Esophagus squamous epithelium (tissue), 5 donors: ENCODE results near the gene ZNF492. TPM values are rescaled to one million over a fixed set of nuclear protein-coding genes. Genes with fewer than 3 reads are reported as not detected.
A peak's percentile ranks its signal among the peaks of the same experiment; 100 is the strongest.
"Not testable (repeated sequence)": the region's sequence is repeated elsewhere in the genome, so short reads cannot be mapped to it uniquely, and the experiment has no call there.

Source experiments
- DNase-seq: peaks from one replicate; lab custom pipeline; 2025; lab: John Stamatoyannopoulos, UW
- H3K27ac ChIP-seq, 4 donors: fragments of 200-600 bp; sonication (generic); one replicate each; pipeline ENCODE4 v1.5.1; 2016 to 2019; ENCODE audit warnings: mild to moderate bottlenecking in 1 of 4
- H3K27me3 ChIP-seq, 4 donors: fragments of 200-600 bp; sonication (generic); 1 replicate in 3 of 4; 2 replicates in 1 of 4; pipeline versions ENCODE4 v1.5.1 to v1.6.0; 2017 to 2021; ENCODE audit warnings: antibody characterized with exemption in 1 of 4
- H3K36me3 ChIP-seq, 3 donors: fragments of 200-600 bp; sonication (generic); one replicate each; pipeline ENCODE4 v1.5.1; 2016 to 2019
- H3K4me1 ChIP-seq, 3 donors: fragments of 200-600 bp; sonication (generic); one replicate each; pipeline ENCODE4 v1.5.1; 2017 to 2019
- H3K4me3 ChIP-seq, 4 donors: fragments of 200-600 bp; sonication (generic); 1 replicate in 3 of 4; 2 replicates in 1 of 4; pipeline ENCODE4 v1.5.1; 2016 to 2019; ENCODE audit warnings: mild to moderate bottlenecking in 2 of 4, moderate library complexity in 1 of 4
- H3K9me3 ChIP-seq, 3 donors: fragments of 200-600 bp; sonication (generic); one replicate each; pipeline ENCODE4 v1.5.1; 2016 to 2019
- CTCF ChIP-seq, 6 experiments: fragments of 450-650 bp in 4 of 6; fragments of 200-600 bp in 2 of 6; sonication (generic) in 2 of 6; IDR thresholded peaks; one replicate each; pipeline ENCODE4 v1.5.1; 2016 to 2019; ENCODE audit warnings: antibody characterized with exemption in 6 of 6, mild to moderate bottlenecking in 4 of 6, moderate library complexity in 4 of 6
- POLR2A ChIP-seq, 4 donors: fragments of 450-650 bp; IDR thresholded peaks; one replicate each; pipeline ENCODE4 v1.6.1; 2017; ENCODE audit warnings: antibody characterized with exemption in 4 of 4, mild to moderate bottlenecking in 4 of 4, moderate library complexity in 3 of 4
- WGBS, 2 donors: methylation state at CpG; one replicate each; pipeline ENCODE4 v1.1.5; 2018; 5-methylcytosine and 5-hydroxymethylcytosine counted together
- intact Hi-C: fragments of 100-400 bp; cut with DNase I; formaldehyde crosslinking; loops from one replicate; pipeline ENCODE4 v1.15.0; 2022
- small RNA-seq, 4 donors: library from RNA; depleted of rRNA; stranded (forward); fragments of <200 nt; gene quantifications; one replicate each; pipeline ENCODE3, GENCODE V24; 2016
- total RNA-seq, 4 donors: library from RNA; depleted of rRNA; stranded (reverse); fragments of >200 nt; gene quantifications; one replicate each; pipeline ENCODE4 v1.1.0, GENCODE V29; 2016
- donor health status: DM: yes; HTN: yes; CAD: no.

The ZNF492 gene
- total RNA-seq, 4 donors from 2014 or later = 0.09 to 0.95 (median 0.23) TPM

DNA sequence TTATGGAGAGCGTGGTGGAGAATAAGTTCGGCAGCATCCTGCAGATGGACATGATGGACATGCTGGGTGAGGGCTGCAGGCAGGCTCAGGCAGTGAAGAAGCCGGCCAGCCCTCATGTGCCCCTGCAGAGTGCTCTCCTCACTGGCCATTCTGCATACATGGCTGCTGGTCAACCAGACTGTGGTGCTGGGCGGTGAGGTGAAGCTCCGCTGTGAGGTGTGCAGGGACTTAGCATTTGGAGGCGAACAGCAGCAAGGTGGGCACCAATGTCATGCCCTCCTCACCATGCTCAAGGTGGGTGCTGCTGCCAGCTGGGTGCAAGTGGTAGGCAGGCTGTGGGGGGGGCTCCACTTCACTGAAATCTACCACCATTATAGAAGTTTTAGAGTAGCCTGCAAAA, 5.7 kb upstream of the ZNF492 start:
- no peak for DNase-seq
- no peaks in the 10 kb centered on the region for H3K9me3 ChIP-seq
- TF ChIP-seq POLR2A (IDR thresholded peaks at IDR 0.05) (no peak), CTCF (IDR thresholded peaks at IDR 0.05) (no peak)
- peaks cover 0 to 7% (median 0%) of the 10 kb centered on the region in 4 donors for H3K27me3 ChIP-seq
- H3K27ac ChIP-seq = no peak overlapping the region
- H3K4me3 ChIP-seq = no peak overlapping the region
- no peaks in the 10 kb centered on the region for H3K36me3 ChIP-seq
- 93% methylated on average over 3 of the region's 6 CpGs; no CpG with 5 or more reads in 1 of the 2 donors for WGBS, 2 donors
- H3K4me1 ChIP-seq = peaks cover 0 to 3% (median 0%) of the 10 kb centered on the region in 3 donors
- intact Hi-C loops = no loop called here

DNA sequence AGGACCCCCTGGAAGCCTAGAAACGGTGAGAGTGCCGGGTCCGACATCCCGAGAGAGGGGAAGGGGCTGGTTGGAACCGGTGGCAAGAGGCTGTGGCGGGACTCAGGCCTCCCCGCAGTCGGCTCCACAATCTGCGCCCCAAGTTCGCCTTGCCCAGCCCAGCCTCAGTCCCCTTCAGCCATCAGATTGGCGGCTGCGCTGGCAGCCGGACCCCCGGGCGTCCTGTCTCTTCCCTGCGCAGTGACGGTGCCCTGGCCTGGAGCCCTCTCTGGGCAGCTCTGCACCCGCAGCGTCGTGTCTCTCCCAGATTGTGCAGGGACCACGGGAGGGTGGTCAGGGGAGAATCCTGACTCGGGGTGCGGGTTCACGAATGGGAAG, 315 bp downstream of the ZNF492 start:
- no peak for TF ChIP-seq POLR2A (IDR thresholded peaks at IDR 0.05)
- no peak for TF ChIP-seq CTCF (IDR thresholded peaks at IDR 0.05)
- WGBS, 2 donors = 0% methylated on average over 7 of the region's 24 CpGs; no CpG with 5 or more reads in 1 of the 2 donors
- Histone ChIP-seq H3K4me3 (peak overlapping the region; percentile 43 to 75 (median 66)), H3K4me1 (peaks cover 0 to 14% (median 5%) of the 10 kb centered on the region in 3 donors), H3K9me3 (peaks cover 0 to 8% (median 0%) of the 10 kb centered on the region in 3 donors), H3K36me3 (no peaks in the 10 kb centered on the region), H3K27ac (peak overlapping the region in 3 of 4 donors; percentile 34 to 72 (median 34)), H3K27me3 (no peaks in the 10 kb centered on the region)
- intact Hi-C loops = no loop called here
- no peak for DNase-seq

- H3K4me1 ChIP-seq, H3K4me3 ChIP-seq, H3K36me3 ChIP-seq, H3K27me3 ChIP-seq, DNase-seq, intact Hi-C loops, H3K27ac ChIP-seq: not testable (repeated sequence)
- H3K9me3 ChIP-seq = peaks cover 0 to 87% (median 44%) of the 10 kb centered on the region in 3 donors
- 67 to 98% methylated on average over 2 of the region's 2 CpGs for WGBS, 2 donors
Observed at GRCh38 chr19:22685493-22685892, 51.4 kb downstream of the ZNF492 start.

DNA sequence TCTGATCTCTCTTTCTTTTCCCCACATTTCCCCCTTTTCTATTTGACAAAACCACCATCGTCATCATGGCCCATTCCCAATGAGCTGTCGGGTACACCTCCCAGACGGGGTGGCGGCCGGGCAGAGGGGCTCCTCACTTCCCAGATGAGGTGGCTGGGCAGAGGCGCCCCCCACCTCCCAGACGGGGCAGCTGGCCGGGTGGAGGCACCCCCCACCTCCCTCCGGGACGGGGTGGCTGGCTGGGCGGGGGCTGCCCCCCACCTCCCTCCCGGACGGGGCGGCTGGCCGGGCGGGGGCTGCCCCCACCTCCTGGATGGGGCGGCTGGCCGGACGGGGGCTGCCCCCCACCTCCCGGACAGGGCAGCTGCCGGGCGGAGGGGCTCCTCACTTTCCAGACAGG, 68.5 kb downstream of the ZNF492 start:
- H3K27ac ChIP-seq, H3K36me3 ChIP-seq, intact Hi-C loops, H3K4me3 ChIP-seq, DNase-seq, H3K27me3 ChIP-seq, H3K4me1 ChIP-seq: not testable (repeated sequence)
- WGBS, 2 donors = 100% methylated on average over 1 of the region's 22 CpGs; no CpG with 5 or more reads in 1 of the 2 donors
- H3K9me3 ChIP-seq = peaks cover 0 to 71% (median 22%) of the 10 kb centered on the region in 3 donors

GRCh38 chr19:22703096-22703495, 69.0 kb downstream of the ZNF492 start:
- intact Hi-C loops, H3K27ac ChIP-seq, H3K4me1 ChIP-seq, H3K27me3 ChIP-seq, H3K36me3 ChIP-seq, H3K4me3 ChIP-seq, DNase-seq: not testable (repeated sequence)
- H3K9me3 ChIP-seq = peaks cover 0 to 71% (median 22%) of the 10 kb centered on the region in 3 donors
- no CpG with 5 or more reads among the region's 28 CpGs for WGBS, 2 donors

DNA sequence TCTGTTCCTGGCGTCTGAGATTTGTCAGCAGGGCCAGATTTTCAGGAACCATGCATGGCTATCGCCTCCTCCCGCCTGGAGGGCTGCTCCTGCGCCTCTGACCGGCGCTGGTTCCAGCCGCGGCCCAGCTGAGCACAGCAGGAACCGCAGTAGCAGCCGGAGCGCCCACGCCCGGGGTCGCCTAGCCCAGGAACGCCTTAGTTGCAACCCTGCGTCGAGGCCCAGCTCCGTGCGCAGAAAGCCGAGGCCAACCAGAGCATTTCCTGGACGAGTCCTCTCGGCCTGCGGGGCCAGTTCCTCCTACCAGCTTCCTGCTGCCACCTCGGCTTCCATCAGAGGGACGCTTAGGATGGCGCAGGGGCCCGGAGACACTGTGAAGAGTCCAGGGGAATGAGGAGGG, 74.9 kb downstream of the ZNF492 start:
- H3K27ac ChIP-seq = no peak overlapping the region
- peaks cover 0 to 35% (median 7%) of the 10 kb centered on the region in 3 donors for H3K9me3 ChIP-seq
- DNase-seq = no peak
- H3K36me3 ChIP-seq = no peaks in the 10 kb centered on the region
- H3K4me1 ChIP-seq = no peaks in the 10 kb centered on the region
- 31 to 60% methylated on average over 1 to 3 of the region's 27 CpGs for WGBS, 2 donors
- no peak overlapping the region for H3K4me3 ChIP-seq
- TF ChIP-seq CTCF (IDR thresholded peaks at IDR 0.05) = no peak
- TF ChIP-seq POLR2A (IDR thresholded peaks at IDR 0.05) = no peak
- intact Hi-C loops = no loop called here
- no peaks in the 10 kb centered on the region for H3K27me3 ChIP-seq

Small RNA genes lying within 50 kb of the gene (small RNA-seq; reads per million reads assigned to genes)
- 0 reads per million in 4 donors for gene AC011467.2

Other genes with a start within 250 kb of the ZNF492 start
- under 1 TPM in 1 of 4 donors, not detected in 3; 0.62 TPM for gene ZNF98, start 212.0 kb upstream of the ZNF492 start, total RNA-seq
- not detected for gene ZNF99, start 149.8 kb downstream of the ZNF492 start, total RNA-seq
- not detected for gene ZNF723, start 198.0 kb downstream of the ZNF492 start, total RNA-seq